GM12801 (cell line): ENCODE measurements around the gene CDH4.

Experiments used
- TF ChIP-seq, protein P1 (sequence below): IDR thresholded peaks from one replicate; pipeline ENCODE4 v1.5.1; 2011; ENCODE audit warnings: control low read depth; ENCODE audit not compliant: insufficient read length; ENCODE audit errors: extremely low read depth

Gene CDH4

DNA sequence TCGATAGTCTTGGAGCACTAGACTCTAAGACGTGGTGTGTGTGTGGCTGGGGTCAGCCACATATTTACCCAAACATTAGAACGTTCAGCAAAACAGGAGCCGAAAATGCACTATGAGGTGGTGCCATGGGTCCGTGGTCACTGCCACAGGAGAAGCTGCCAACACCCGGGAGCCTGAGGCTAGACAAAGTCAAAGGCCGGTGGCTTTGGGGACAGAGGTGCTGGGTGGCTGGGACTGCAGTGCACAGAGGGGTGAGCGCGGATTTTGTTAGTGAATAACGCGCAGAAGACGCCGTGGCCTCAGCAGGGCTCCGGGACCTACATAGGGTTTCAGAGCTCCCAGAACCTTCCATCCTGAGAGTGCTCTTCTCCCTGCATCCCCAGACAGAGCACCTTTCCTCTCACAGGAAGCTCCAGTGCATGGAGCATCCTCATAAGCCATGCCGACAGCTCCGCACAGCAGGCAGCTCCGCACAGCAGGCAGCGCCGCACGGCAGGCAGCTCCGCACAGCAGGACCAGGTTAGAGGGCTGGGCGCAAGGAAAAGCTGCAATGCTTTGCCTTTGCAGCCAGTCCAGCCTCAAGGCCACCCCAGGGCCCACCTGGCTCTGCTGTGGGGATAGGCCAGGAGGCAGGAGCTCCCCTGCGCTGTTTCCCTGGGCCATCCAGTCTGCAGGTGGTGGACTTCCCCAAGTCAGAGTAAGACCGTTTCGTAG, 509.5 kb downstream of the CDH4 start:
- TF ChIP-seq, protein P1, sequence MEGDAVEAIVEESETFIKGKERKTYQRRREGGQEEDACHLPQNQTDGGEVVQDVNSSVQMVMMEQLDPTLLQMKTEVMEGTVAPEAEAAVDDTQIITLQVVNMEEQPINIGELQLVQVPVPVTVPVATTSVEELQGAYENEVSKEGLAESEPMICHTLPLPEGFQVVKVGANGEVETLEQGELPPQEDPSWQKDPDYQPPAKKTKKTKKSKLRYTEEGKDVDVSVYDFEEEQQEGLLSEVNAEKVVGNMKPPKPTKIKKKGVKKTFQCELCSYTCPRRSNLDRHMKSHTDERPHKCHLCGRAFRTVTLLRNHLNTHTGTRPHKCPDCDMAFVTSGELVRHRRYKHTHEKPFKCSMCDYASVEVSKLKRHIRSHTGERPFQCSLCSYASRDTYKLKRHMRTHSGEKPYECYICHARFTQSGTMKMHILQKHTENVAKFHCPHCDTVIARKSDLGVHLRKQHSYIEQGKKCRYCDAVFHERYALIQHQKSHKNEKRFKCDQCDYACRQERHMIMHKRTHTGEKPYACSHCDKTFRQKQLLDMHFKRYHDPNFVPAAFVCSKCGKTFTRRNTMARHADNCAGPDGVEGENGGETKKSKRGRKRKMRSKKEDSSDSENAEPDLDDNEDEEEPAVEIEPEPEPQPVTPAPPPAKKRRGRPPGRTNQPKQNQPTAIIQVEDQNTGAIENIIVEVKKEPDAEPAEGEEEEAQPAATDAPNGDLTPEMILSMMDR, result no peak

DNA sequence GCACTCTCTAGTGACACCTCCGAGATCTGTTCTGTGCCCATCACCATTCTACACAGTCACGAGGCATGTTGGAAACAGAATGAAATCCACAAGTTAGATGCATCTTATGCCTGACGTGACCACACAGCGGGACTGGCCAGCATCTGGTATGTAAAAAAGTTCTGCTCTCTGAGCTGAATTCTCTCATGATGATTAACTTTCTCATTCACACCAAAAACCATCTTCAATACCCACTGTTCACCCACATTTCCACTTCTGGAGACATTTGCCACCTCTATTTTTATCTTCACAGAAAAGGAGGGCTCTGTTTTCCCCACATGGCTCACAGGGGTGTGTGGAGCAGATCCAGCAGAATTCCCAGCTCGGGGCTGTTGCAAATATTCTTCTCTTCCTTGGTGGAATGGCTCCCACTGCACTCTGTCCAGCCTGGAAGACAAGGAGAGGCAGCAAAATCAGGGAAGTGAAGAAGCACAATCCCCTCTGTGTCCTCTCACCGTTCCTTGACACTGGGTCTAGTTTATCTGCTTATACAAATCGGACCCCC, 510.2 kb downstream of the CDH4 start:
- TF ChIP-seq, protein P1, result no peak

DNA sequence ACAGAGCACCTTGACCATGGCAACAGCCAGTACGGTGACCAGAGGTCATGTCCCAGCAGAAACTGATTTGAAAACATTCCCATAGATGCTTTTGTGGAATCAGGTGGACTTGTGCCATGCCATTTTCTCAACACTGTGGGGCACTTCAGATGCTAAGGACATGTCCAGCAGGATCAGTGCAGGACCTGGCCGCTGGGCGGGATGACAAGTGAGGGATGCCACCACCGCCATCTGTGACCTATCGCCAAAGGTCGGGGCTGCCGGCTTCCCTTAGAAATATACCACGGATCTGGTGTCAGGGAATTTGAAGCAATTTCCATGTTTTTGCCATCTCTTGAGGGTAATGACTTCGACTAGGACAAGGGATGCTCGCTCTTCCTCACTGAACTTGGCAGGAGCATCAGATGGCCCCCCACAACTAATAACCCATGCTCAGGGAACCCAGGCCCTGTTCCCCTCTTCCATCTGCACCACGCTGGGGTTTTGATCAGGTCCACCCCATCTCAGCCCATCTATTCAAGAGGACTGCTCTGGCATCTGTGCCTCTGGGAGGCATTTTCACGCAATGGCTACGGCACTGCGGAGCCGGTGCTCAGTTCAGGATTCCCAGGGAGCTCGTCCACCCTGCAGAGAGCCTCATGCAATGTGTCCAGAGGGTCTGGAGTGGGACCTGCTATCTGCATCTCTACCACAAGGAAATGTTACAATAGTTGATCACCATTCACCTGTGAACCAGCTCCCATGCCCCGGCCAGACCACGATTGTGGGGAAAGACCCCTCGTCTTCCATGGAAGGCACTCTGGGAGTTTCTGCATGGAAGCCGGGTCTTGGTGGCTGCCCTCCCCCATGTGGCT, 511.1 kb downstream of the CDH4 start:
- TF ChIP-seq, protein P1, result no peak

DNA sequence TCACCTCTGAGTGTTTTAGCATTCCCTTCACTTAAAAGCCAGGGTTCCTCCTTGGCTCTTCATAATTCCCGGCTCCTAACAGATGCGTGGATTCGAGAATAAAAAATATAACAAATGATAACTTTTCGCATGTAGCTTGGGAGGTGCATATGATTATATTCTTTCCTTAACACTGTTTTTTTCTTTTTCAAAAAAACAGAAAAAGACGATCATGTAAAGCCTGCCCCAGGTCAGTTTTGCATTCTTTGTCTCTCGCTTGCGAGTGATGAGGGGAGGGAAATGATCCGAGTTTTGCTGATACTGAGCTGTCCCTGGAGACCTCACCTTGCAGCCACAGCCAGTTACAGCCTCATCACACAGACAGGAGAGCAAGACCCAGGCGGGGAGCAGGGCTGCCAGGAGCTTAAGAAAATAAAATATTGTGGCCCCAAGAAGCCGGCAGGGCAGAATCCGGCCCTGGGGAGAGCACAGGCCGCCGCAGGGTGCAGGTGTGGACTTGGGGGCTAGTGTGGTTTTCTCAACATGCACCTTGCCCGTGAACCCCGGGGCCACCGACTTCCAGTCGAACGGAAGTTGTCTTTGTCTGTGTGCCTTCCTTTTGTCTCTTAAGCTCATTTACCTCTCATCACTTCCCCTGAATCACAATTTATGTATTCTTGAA, 511.8 kb downstream of the CDH4 start:
- TF ChIP-seq, protein P1, result no peak

DNA sequence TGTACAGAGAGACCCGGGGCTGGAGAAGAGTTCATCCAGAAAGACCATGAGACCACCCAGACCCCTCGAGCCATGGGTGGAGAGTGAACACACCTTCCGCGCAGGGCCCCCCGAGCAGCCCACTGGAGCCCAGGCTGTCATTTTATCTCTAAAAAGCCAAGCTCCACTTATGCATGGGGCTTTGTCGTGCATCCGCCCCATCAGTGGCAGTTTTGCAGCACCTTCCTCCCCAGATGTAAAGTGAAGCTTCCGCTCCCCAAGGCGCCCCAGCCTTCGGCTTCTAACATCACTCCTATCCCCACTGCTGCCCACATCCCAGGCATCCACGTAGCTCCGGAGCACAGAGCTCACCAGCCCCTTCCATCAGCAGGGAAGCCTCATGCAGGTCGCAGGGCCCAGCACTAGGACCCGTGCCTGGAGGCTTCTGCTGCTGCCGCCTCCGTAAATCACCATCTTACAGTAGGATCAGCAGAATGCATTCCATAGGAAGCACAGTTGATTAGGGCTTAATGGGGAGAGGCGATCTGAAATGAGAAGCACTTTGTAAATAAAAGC, 512.5 kb downstream of the CDH4 start:
- TF ChIP-seq, protein P1, result no peak

DNA sequence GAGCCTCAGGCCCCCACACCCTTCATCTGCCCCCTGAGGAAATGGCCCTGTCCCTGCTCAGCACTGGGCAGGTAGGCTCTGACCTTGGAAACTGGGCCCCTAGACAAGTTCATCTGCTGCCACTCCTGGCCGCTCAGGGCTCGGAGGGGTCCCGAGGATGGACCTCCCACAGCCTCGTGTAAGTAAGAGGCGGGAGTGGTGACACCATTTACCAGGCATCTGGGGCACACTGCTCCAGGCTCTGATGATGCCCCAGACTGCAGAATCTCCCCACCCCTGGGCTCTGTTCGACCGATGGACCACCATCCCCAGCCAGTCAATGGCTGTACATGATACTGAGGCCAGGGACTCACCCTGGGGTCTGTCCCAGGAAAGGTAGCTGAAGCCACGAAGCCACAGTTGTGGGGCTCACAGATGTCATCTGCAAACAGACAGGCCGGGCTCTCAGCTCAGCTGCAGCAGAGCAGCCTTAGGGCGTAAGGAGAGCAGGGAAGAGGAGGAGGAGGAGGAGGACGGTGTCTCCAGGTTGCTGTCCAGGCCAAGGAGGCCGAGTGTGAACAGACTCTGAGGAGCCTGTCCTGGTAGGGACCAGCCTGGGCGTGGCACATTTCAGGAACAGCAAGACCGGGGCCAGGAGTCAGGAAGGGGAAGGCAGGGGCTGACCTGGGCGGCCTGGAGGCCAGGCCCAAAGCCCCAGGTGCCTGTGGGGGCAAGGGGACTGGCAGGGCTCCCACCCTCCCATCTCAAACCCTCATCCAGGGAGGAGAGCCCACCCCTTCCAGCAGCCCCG, 513.2 kb downstream of the CDH4 start:
- TF ChIP-seq, protein P1, result no peak
